ENCODE measurements around the gene FOXP1.

Gene FOXP1

DNA sequence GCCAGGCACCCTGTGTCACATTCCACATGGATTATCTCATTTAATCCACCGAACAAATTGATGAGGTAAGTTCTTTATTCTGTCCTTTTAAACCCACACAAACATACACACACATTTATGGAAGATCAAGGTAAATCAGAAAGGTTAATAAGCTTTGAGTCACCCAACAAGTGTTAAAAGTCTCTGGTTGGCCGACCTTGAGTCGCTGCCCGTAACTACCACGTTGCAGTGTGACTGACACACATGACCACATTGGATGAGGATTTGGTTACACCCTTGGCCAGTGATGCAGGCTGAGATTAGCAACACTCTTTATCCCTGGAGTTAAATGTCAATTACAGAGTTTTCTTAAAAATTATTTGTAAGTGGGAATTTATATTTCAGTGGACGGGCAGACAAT lies 19.2 kb downstream of the FOXP1 start:
- no peak overlapping the region for H3K27ac ChIP-seq
- TF ChIP-seq CTCF (conservative IDR thresholded peaks at IDR 0.05) = no peak

DNA sequence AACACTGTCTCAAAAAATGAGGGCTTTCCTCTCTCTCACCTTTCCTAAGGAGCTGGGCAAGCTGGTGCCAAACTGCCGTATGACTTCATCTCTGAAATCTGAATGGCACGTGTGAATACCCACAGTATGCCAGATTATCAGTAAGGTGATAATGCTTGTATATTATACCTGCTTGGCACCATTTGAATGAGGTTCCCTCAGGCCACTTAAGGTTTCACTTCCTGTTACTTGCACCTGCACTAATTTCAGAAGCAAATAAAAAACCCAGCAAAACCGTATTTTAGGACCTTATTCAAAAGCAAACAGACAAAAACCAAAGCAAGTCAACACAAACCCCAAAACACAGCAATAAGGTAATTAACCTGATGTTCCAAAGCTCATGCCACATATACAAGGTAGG lies 19.7 kb downstream of the FOXP1 start:
- no peak for TF ChIP-seq CTCF (conservative IDR thresholded peaks at IDR 0.05)
- H3K27ac ChIP-seq = no peak overlapping the region

DNA sequence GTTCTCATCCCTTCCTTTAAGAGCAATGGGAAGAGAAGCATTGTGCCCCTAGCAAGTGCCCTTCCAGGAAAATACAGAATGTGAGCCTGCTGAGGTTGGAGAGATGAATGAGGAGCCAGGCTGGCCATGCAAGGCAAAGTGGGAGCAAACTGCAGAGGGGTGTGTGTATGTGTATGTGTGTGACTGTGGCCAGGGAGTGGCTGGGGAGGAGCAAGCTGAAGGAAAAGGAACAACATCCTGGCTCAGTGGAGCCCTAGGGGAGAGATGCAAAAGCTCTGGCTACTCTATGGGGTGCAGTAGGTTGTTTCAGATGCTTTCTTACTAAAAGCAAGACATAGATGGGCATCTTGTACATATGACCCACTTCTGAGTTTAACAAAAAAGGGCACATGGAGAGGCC lies 20.6 kb downstream of the FOXP1 start:
- no peak overlapping the region for H3K27ac ChIP-seq
- no peak for TF ChIP-seq CTCF (conservative IDR thresholded peaks at IDR 0.05)

- no peak for TF ChIP-seq CTCF (conservative IDR thresholded peaks at IDR 0.05)
- H3K27ac ChIP-seq = no peak overlapping the region
Observed at GRCh38 chr3:71560665-71561064, 22.9 kb downstream of the FOXP1 start.

GRCh38 chr3:71559578-71560162 lies 23.9 kb downstream of the FOXP1 start:
- no peak overlapping the region for H3K27ac ChIP-seq
- no peak for TF ChIP-seq CTCF (conservative IDR thresholded peaks at IDR 0.05)

- no peak for TF ChIP-seq CTCF (conservative IDR thresholded peaks at IDR 0.05)
- H3K27ac ChIP-seq = no peak overlapping the region
Observed at GRCh38 chr3:71559021-71559420, 24.5 kb downstream of the FOXP1 start.

DNA sequence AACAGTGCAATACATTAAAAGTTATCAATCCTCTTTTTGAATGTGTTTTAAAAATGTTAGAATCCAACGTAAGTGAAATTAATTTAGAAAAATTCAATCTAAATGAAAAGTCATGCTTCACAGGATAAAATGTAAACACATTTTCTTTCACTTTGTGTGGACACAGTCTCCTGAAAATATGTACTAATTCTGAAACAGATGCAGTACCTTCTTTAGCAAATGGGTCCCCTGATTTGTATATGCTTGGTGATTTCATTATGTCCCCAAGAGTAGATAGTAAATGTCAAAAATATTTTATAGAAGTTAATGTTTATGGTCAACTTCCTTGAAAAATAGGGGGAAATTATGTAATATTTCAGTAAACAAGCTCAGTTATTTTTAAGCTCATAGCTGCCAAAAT lies 28.9 kb downstream of the FOXP1 start:
- no peak overlapping the region for H3K27ac ChIP-seq
- TF ChIP-seq CTCF (conservative IDR thresholded peaks at IDR 0.05) = no peak

Data from VCaP (cell line).